ENCODE measurements around the gene PACS1.
"Not testable (repeated sequence)": the region's sequence is repeated elsewhere in the genome, so short reads cannot be mapped to it uniquely, and the experiment has no call there.

The PACS1 gene

GRCh38 chr11:66069715-66070603 lies at the start of gene PACS1:
PACS1 (plus strand) TSS chr11:66070272; CDS start chr11:66070487, 215 bp downstream.
- peak; percentile 65 for DNase-seq (ENCODE audit: low read depth)

DNA sequence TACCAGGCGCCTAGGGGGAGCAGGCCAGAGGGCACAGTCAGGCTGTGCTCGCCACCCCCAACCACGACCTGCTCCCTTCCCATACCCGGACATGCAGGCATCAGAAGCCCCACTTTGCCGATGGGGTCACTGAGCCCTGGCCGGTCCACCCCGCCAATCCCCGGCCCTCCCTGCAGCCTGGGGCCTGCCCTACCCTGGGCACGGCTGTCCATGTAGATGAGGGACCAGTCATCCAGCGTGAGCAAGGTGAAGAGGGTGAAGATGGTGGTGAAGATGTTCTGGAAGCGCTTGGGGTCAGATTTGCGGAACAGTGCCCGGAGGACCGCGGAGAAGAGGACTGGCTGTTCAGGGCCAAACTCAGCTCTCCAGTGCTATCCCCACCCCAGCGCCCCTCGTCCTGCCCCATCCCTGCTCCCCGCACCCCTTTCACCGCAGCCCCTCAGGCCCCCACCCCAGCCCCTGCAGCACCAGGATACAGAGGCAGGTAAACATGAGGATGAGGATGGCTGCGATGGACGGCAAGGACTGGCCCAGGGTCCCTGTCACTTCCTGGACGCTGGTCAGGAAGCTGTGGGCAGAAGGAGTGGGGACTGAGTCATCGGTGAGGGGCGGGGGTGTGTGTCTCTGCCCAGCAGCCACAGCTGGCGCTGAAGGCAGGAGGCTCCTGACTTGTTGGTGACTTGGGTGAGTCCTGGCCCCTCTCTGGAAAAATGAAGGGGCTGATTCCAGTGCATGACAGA lies 49.3 kb upstream of the PACS1 start:
- no peak for DNase-seq (ENCODE audit: low read depth)

GRCh38 chr11:66022401-66023185 lies 47.5 kb upstream of the PACS1 start:
- DNase-seq (ENCODE audit: low read depth): peak; percentile 77

GRCh38 chr11:66023186-66023440 lies 47.0 kb upstream of the PACS1 start:
- not testable (repeated sequence) for DNase-seq (ENCODE audit: low read depth)

GRCh38 chr11:66026017-66026529 lies 44.0 kb upstream of the PACS1 start, which contains the start of gene CATSPER1:
CATSPER1 (minus strand) TSS chr11:66026479; CDS start chr11:66026379, 100 bp downstream.
- no peak for DNase-seq (ENCODE audit: low read depth)

DNA sequence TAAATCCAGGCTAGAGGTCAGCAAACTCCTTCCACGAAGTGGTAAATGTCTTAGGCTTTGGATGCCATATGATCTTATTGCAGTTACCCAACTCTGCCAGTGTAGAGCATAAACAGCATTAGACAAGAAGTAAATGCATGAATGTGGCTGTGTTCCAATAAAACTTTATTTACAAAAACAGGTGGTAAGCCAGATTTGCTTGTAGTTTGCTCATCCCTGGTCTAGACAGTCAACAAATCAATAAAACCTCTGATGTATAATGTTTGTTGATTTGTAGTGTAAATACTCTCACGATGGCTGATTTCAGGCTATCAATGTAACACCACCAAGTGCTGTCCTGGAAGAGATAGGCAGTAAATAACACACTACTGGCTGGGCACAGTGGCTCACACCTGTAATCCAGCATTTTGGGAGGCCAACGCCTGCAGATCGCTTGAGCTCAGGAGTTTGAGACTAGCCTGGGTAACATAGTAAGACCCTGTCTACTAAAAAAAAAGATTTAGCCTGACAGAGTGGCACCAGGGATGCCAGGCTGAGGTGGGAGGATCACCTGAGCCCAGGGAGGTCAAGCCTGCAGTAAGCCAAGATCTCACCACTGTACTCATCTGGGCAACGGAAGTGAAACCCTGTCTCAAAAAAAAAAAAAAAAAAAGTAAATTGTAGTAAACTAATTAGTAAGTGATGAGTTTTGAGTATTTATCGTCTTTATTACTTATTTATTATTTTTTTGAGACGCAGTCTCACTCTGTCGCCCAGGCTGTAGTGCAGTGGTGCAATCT lies 36.9 kb upstream of the PACS1 start:
- DNase-seq (ENCODE audit: low read depth): no peak

- no peak for DNase-seq (ENCODE audit: low read depth)
Observed at GRCh38 chr11:66035653-66036333, 34.3 kb upstream of the PACS1 start.

DNA sequence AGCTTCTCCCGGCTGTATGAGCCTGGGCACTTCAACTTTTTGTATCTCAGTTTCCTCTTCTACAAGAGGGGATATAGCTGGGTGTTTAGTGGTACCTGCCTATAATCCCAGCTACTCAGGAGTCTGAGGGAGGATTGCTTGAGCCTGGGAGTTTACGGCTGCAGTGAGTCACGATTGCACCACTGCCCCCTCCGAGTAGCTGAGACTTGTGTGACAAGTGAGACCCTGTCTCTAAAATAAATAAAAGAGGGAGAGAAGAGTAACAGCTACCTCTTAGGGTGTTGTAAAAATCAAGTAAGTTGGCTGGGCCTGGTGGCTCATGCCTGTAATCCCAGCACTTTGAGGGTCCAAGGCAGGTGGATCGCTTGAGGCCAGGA lies 33.8 kb upstream of the PACS1 start:
- no peak for DNase-seq (ENCODE audit: low read depth)

DNA sequence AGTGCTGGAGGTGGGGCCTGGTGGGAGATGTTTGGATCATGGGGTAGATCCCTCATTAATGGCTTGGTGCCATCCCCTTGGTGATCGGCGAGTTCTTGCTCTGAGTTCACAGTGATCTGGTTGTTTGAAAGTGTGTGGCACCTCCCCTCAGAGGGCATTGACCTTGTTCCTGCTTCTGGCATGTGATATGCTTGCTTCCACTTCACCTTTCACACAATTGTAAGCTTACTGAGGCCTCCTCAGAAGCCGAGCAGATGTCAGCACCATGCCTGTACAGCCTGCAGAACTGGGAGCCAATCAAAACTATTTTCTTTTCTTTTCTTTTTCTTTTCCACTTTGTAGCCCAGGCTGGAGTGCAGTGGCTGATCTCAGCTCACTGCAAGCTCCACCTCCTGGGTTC lies 32.7 kb upstream of the PACS1 start:
- no peak for DNase-seq (ENCODE audit: low read depth)

DNA sequence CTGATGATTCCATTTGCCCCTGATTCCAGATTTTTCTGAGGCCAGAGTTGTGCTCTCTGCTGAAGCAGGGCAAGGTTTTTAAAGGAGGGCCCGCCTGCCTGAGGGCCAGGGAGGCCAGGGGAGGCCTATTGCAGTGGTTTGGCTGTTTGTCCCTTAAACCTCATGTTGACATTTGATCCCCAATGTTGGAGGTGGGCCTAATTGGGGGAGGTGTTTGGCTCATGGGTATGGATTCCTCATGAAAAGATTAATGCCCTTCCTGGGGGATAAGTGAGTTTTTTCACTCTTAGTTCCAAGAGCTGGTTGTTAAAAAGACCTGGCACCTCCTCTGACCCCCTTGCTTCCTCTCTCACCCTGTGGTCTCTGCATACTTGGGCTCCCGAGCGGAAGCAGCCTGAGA lies 30.3 kb upstream of the PACS1 start:
- DNase-seq (ENCODE audit: low read depth): no peak

DNA sequence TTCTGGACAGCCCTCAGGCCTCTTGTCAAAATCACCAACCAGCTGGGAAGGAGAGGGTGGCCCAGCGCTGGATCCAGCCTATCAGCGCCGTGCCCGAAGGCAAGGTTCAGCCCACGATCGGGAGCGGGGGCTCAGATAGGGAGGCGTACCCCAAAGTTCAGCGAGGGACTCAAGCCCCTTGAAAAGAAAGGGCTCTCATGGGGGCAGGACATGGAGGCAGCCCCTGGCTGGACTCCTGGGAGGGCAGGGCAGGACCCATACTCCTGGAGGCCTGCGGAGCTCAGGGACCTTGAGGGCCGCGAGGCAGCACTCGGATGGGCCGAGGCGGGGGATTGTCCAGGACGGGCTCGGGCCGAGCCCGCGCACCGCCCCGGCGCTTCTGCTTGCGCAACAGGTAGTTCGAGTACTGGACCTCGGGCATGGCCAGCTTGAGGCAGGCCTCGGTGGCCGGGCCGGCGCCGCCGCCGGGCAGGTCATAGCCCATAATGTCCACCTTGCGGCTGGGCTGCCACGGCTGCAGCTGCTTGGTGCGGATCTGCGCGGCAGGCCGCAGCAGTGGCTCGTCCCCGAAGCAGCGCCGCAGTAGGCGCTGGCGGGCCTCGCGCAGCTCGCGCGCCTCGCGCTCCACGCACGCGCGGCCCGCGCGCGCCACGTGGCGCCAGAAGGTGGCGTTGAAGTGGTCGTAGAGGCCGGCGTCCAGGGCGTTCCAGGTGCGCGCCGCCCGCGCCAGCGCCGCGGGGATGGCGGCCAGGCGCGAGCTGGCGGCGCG lies 27.7 kb upstream of the PACS1 start:
- DNase-seq (ENCODE audit: low read depth): no peak

GRCh38 chr11:66042996-66043906 lies 26.8 kb upstream of the PACS1 start:
- no peak for DNase-seq (ENCODE audit: low read depth)

DNA sequence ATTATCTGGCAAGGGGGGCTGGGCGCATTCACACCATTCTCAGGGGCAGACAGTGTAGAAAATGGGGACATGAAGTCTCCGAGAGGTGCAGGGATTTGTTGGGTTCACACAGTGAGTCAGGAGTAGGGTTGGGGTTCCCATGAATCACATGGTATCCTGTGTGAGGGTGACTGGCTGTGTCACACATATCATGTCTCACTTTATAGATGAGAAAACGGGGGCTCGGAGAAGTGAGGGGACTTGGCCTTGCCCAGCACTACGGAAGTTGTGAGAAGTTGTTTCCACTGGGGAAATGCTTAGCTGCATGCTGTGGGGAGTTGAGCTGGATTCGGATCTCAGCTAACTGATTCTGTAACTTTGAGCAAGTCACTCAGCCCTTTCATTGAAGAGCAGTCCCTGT lies 25.3 kb upstream of the PACS1 start:
- DNase-seq (ENCODE audit: low read depth): no peak

- DNase-seq (ENCODE audit: low read depth): peak; percentile 86
Observed at GRCh38 chr11:66045177-66045639, 24.9 kb upstream of the PACS1 start.

GRCh38 chr11:66046901-66047300 lies 23.2 kb upstream of the PACS1 start:
- no peak for DNase-seq (ENCODE audit: low read depth)

- no peak for DNase-seq (ENCODE audit: low read depth)
Observed at GRCh38 chr11:66047541-66048365, 22.3 kb upstream of the PACS1 start.

DNA sequence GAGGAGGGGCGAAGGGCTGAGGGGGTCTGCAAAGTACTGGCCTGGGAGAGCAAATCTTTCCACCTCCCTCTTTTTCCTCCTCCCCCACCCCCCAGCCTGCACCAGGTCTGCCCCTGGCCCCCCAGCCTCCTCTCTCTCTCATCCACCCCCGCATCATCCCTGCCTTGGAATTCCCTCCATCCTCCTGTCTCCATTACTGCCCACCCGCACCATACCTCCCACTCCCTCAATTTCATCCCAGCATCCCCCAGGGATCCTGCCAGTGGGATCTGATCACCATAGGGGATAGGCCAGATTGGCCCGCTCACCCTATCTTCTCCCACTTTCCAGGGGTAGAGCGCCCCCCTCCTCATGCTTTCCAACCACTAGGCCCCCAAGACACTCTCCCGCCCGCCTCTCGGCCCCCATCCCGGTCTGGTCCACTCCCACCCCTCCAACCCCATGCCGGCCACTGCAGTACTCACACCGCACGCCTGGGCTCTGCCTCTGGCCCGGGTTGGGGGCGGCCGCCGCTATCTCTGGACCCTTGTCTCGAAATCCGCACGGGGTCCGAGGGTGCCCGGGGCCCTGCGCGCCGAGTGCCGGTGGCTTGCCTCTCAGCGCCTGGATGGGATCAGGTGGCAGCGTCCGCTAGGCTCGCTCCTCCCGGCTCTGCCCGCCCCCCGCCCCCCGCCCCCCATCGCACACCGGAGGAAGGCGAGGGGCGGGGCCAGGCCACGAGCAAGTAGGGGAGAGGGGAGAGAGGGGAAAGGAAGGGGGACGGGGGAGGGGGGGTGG lies 21.3 kb upstream of the PACS1 start, which contains the start of gene GAL3ST3:
Gene GAL3ST3, minus strand, starts transcription at position 615 of the 777 bp plus-strand sequence. CDS start 3,746 bp downstream, outside the sequence.
- no peak for DNase-seq (ENCODE audit: low read depth)

Data from activated T-cell treated with anti-CD3 and anti-CD28 coated beads for 1 hour (primary cell).